ENCODE measurements around the gene SEZ6L. TPM values are rescaled to one million over a fixed set of nuclear protein-coding genes. Genes with fewer than 3 reads are reported as not detected.

The SEZ6L gene
- total RNA-seq, 1 experiment from 2014 or later: 0.13 TPM

- H3K4me2 ChIP-seq (ENCODE audit: insufficient read depth, insufficient read length, low read length): no peak overlapping the region
- H3K14ac ChIP-seq (ENCODE audit: insufficient read depth, low read length): no peak overlapping the region
- no peaks in the 10 kb centered on the region for H3K4me1 ChIP-seq (ENCODE audit: insufficient read depth, low read length)
- no peak overlapping the region for H3K27ac ChIP-seq (ENCODE audit: insufficient read length, low read depth, low read length)
- no peaks in the 10 kb centered on the region; a peak in 1 of 5 replicates for H3K9me3 Mint-ChIP-seq
- H2BK15ac ChIP-seq (ENCODE audit: low read depth, low read length): no peak overlapping the region
- H4K20me1 ChIP-seq (ENCODE audit: control insufficient read depth, insufficient read depth, insufficient read length): no peaks in the 10 kb centered on the region
- no peak overlapping the region for H2BK20ac ChIP-seq (ENCODE audit: low read depth, low read length, poor library complexity, severe bottlenecking)
- H3K18ac ChIP-seq (ENCODE audit: insufficient read length, low read depth, low read length): no peak overlapping the region
- no peaks in the 10 kb centered on the region for H3K36me3 Mint-ChIP-seq (ENCODE audit: insufficient read depth in 1 of 3, low read depth in 3 of 3)
- no peak overlapping the region for H3K9ac ChIP-seq (ENCODE audit: extremely low read depth, insufficient read length, low read length)
- H2BK120ac ChIP-seq (ENCODE audit: low read depth, low read length, poor library complexity, severe bottlenecking): no peak overlapping the region
- H3K27me3 Mint-ChIP-seq (ENCODE audit: low read depth): peaks cover 79% of the 10 kb centered on the region
- H3K4me1 Mint-ChIP-seq: no peaks in the 10 kb centered on the region
- H3T11ph ChIP-seq (ENCODE audit: low read length): no peak overlapping the region
- no peaks in the 10 kb centered on the region for H3K79me1 ChIP-seq (ENCODE audit: insufficient read depth, low read depth, low read length, poor library complexity, severe bottlenecking)
- no peak overlapping the region for H4K8ac ChIP-seq (replicated peaks; ENCODE audit: insufficient read length, low read depth, low read length)
- no peaks in the 10 kb centered on the region; the same call in 1 of the 2 replicates for H3K27me3 ChIP-seq (ENCODE audit: insufficient read depth, low read length)
- DNase-seq: no peak
- H2BK12ac ChIP-seq (ENCODE audit: insufficient read length, low read depth, low read length): no peak overlapping the region
- H3K27ac Mint-ChIP-seq: no peak overlapping the region
- no CpG with 5 or more reads among the region's 7 CpGs for WGBS (ENCODE audit: extremely low coverage, insufficient read length, low lambda C conversion rate)
- H3K23me2 ChIP-seq (ENCODE audit: insufficient read length, low read depth, low read length, poor library complexity, severe bottlenecking): no peaks in the 10 kb centered on the region
- H4K5ac ChIP-seq (ENCODE audit: insufficient read length, low read depth, low read length): no peak overlapping the region
- no peak overlapping the region for H2AFZ ChIP-seq (ENCODE audit: low read length)
- no peak overlapping the region for H3K56ac ChIP-seq (ENCODE audit: insufficient read length, low read depth, low read length)
- H3K79me2 ChIP-seq (ENCODE audit: insufficient read depth, low read length): no peaks in the 10 kb centered on the region
- H3K4ac ChIP-seq (ENCODE audit: low read depth, low read length): no peak overlapping the region
- H3K9me3 ChIP-seq (ENCODE audit: control insufficient read depth, low read depth, low read length): no peaks in the 10 kb centered on the region
- TF ChIP-seq, protein P1, sequence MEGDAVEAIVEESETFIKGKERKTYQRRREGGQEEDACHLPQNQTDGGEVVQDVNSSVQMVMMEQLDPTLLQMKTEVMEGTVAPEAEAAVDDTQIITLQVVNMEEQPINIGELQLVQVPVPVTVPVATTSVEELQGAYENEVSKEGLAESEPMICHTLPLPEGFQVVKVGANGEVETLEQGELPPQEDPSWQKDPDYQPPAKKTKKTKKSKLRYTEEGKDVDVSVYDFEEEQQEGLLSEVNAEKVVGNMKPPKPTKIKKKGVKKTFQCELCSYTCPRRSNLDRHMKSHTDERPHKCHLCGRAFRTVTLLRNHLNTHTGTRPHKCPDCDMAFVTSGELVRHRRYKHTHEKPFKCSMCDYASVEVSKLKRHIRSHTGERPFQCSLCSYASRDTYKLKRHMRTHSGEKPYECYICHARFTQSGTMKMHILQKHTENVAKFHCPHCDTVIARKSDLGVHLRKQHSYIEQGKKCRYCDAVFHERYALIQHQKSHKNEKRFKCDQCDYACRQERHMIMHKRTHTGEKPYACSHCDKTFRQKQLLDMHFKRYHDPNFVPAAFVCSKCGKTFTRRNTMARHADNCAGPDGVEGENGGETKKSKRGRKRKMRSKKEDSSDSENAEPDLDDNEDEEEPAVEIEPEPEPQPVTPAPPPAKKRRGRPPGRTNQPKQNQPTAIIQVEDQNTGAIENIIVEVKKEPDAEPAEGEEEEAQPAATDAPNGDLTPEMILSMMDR (conservative IDR thresholded peaks at IDR 0.05): no peak
- no peak overlapping the region for H2BK5ac ChIP-seq (ENCODE audit: insufficient read length, low read length)
- H3K23ac ChIP-seq (ENCODE audit: insufficient read length, low read depth, low read length): no peak overlapping the region
- H4K91ac ChIP-seq (ENCODE audit: insufficient read length, low read depth, low read length): no peak overlapping the region
- no peak overlapping the region for H2AK5ac ChIP-seq (ENCODE audit: insufficient read length, low read length)
- no peak overlapping the region for H3K4me3 Mint-ChIP-seq
These were observed 7.5 kb upstream of the SEZ6L start for GRCh38 chr22:26161746-26162145.
